ENCODE results near the gene GJA10.

The GJA10 gene

DNA sequence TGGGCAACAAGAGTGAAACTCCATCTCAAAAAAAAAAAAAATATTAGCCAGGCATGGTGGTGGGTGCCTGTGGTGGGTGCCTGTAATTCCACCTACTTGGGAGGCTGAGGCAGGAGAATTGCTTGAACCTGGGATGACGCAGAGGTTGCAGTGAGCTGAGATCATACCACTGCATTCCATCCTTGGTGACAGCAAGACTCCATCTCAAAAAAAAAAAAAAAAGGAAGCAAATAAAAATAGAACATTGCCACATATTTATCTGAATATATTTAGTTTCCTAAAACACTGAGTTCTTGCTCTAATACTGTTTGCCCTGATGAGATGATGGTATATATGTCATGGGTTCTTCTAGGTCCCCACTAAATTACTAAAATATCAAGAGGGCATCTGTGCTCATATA lies 36.2 kb upstream of the GJA10 start:
- TF ChIP-seq RARB (CRISPR knock-in tag; IDR thresholded peaks at IDR 0.05) (no peak), GLIS3 (CRISPR knock-in tag; IDR thresholded peaks at IDR 0.05) (no peak), ARNTL (CRISPR knock-in tag; IDR thresholded peaks at IDR 0.05; ENCODE audit: borderline replicate concordance, low read depth) (no peak), ZNF565 (CRISPR knock-in tag; conservative IDR thresholded peaks at IDR 0.05; ENCODE audit: low read depth) (no peak), TSHZ2 (CRISPR knock-in tag; IDR thresholded peaks at IDR 0.05) (no peak), ZC3H10 (CRISPR knock-in tag; IDR thresholded peaks at IDR 0.05) (no peak), PATZ1 (CRISPR knock-in tag; IDR thresholded peaks at IDR 0.05; ENCODE audit: borderline replicate concordance) (no peak), ZNF70 (CRISPR knock-in tag; IDR thresholded peaks at IDR 0.05) (no peak), OSR1 (CRISPR knock-in tag; IDR thresholded peaks at IDR 0.05) (no peak), CSDC2 (CRISPR knock-in tag; IDR thresholded peaks at IDR 0.05) (no peak), PPARA (CRISPR knock-in tag; IDR thresholded peaks at IDR 0.05; ENCODE audit: borderline replicate concordance) (no peak), ZNF8 (CRISPR knock-in tag; IDR thresholded peaks at IDR 0.05) (no peak), BACH2 (CRISPR knock-in tag; IDR thresholded peaks at IDR 0.05; ENCODE audit: borderline replicate concordance) (no peak), TCF4 (CRISPR knock-in tag; IDR thresholded peaks at IDR 0.05; ENCODE audit: borderline replicate concordance) (no peak), ZFP30 (CRISPR knock-in tag; IDR thresholded peaks at IDR 0.05) (no peak), TOX (CRISPR knock-in tag; IDR thresholded peaks at IDR 0.05; ENCODE audit: borderline replicate concordance) (no peak)
- TF ChIP-seq, protein P1, sequence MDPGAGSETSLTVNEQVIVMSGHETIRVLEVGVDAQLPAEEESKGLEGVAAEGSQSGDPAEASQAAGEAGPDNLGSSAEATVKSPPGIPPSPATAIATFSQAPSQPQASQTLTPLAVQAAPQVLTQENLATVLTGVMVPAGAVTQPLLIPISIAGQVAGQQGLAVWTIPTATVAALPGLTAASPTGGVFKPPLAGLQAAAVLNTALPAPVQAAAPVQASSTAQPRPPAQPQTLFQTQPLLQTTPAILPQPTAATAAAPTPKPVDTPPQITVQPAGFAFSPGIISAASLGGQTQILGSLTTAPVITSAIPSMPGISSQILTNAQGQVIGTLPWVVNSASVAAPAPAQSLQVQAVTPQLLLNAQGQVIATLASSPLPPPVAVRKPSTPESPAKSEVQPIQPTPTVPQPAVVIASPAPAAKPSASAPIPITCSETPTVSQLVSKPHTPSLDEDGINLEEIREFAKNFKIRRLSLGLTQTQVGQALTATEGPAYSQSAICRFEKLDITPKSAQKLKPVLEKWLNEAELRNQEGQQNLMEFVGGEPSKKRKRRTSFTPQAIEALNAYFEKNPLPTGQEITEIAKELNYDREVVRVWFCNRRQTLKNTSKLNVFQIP (CRISPR knock-in tag; IDR thresholded peaks at IDR 0.05; ENCODE audit: borderline replicate concordance, low read depth) = no peak
- TF ChIP-seq, protein P2, sequence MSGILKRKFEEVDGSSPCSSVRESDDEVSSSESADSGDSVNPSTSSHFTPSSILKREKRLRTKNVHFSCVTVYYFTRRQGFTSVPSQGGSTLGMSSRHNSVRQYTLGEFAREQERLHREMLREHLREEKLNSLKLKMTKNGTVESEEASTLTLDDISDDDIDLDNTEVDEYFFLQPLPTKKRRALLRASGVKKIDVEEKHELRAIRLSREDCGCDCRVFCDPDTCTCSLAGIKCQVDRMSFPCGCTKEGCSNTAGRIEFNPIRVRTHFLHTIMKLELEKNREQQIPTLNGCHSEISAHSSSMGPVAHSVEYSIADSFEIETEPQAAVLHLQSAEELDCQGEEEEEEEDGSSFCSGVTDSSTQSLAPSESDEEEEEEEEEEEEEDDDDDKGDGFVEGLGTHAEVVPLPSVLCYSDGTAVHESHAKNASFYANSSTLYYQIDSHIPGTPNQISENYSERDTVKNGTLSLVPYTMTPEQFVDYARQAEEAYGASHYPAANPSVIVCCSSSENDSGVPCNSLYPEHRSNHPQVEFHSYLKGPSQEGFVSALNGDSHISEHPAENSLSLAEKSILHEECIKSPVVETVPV (CRISPR knock-in tag; IDR thresholded peaks at IDR 0.05) = no peak
- TF ChIP-seq, protein P3, sequence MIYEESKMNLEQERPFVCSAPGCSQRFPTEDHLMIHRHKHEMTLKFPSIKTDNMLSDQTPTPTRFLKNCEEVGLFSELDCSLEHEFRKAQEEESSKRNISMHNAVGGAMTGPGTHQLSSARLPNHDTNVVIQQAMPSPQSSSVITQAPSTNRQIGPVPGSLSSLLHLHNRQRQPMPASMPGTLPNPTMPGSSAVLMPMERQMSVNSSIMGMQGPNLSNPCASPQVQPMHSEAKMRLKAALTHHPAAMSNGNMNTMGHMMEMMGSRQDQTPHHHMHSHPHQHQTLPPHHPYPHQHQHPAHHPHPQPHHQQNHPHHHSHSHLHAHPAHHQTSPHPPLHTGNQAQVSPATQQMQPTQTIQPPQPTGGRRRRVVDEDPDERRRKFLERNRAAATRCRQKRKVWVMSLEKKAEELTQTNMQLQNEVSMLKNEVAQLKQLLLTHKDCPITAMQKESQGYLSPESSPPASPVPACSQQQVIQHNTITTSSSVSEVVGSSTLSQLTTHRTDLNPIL (CRISPR knock-in tag; IDR thresholded peaks at IDR 0.05; ENCODE audit: low read depth) = no peak
- ATAC-seq = no peak

DNA sequence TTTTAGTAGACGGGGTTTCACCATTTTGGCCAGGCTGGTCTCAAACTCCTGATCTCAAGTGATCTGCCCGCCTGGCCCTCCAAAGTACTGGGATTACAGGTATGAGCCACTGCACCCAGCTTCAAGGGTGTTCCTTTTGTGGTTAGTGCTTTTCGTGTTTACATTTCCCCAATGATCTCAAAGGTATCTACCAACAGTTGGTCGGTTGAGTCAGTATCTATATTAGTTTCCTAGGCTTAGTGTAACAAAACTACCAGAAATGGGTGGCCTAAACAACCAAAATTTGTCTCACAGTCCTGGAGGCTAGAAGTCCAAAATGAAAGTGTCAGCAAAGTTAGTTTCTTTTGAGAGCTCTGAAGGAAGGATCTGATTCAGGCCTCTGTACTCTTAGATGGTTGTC lies 34.5 kb upstream of the GJA10 start:
- no peak for ATAC-seq
- no peak for TF ChIP-seq CSDC2 (CRISPR knock-in tag; IDR thresholded peaks at IDR 0.05)
- TF ChIP-seq, protein P2 (CRISPR knock-in tag; IDR thresholded peaks at IDR 0.05) = no peak
- TF ChIP-seq ARNTL (CRISPR knock-in tag; IDR thresholded peaks at IDR 0.05; ENCODE audit: borderline replicate concordance, low read depth) = no peak

DNA sequence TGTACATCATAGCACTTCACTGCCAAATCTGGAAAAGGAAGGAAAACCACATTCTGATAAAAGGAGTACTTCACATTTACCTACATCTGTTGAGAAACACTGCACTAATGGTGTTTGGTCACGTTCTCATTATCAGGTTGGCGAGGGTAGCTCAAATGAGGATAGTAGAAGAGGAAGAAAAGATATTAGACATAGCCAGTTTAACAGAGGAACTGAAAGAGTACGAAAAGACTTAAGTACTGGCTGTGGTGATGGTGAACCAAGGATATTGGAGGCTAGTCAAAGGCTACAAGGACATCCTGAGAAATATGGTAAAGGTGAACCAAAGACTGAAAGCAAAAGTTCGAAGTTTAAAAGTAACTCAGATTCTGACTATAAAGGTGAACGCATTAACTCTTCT lies 32.0 kb upstream of the GJA10 start:
- TF ChIP-seq TCF4 (CRISPR knock-in tag; IDR thresholded peaks at IDR 0.05; ENCODE audit: borderline replicate concordance) (no peak), ZFP3 (CRISPR knock-in tag; IDR thresholded peaks at IDR 0.05) (no peak), TSHZ2 (CRISPR knock-in tag; IDR thresholded peaks at IDR 0.05) (no peak), RARB (CRISPR knock-in tag; IDR thresholded peaks at IDR 0.05) (no peak), ZNF565 (CRISPR knock-in tag; conservative IDR thresholded peaks at IDR 0.05; ENCODE audit: low read depth) (no peak), GLIS3 (CRISPR knock-in tag; IDR thresholded peaks at IDR 0.05) (no peak), ESRRG (CRISPR knock-in tag; IDR thresholded peaks at IDR 0.05) (no peak)
- no peak for ATAC-seq

All from SK-N-SH treated with all-trans-retinoic acid at 6 μM for 48 hours (cell line).